ENCODE results near the gene SLC8A1. TPM values are rescaled to one million over a fixed set of nuclear protein-coding genes. Genes with fewer than 3 reads are reported as not detected.

The SLC8A1 gene
- total RNA-seq, 1 donor from 2014 or later: 5.7 TPM

DNA sequence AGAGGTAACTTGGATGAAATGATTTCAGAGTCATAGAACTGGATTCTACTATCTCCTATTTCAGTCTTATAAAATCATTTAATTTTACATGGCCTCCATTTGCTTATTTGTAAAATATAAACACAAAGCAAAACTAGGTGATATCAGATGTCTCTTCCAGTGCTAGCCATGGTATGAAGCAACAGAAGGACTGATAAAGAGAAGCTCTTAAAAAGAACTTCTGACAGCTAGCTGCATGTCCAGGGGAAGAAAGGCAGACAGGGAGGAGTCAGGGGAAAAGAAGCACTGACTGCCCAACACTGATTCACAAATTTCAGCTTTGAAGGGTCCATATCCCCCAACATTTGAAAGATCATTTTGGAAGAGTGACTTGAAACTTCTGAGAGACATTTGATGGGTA is 6.4 kb downstream of the SLC8A1 start:
- no peaks in the 10 kb centered on the region for H3K36me3 Mint-ChIP-seq (ENCODE audit: insufficient read depth)
- DNase-seq (ENCODE audit: low spot score, unreplicated experiment): no peak
- no peak overlapping the region for H3K27ac Mint-ChIP-seq
- H3K9me3 Mint-ChIP-seq (ENCODE audit: low read depth): no peaks in the 10 kb centered on the region
- TF ChIP-seq, protein P1, sequence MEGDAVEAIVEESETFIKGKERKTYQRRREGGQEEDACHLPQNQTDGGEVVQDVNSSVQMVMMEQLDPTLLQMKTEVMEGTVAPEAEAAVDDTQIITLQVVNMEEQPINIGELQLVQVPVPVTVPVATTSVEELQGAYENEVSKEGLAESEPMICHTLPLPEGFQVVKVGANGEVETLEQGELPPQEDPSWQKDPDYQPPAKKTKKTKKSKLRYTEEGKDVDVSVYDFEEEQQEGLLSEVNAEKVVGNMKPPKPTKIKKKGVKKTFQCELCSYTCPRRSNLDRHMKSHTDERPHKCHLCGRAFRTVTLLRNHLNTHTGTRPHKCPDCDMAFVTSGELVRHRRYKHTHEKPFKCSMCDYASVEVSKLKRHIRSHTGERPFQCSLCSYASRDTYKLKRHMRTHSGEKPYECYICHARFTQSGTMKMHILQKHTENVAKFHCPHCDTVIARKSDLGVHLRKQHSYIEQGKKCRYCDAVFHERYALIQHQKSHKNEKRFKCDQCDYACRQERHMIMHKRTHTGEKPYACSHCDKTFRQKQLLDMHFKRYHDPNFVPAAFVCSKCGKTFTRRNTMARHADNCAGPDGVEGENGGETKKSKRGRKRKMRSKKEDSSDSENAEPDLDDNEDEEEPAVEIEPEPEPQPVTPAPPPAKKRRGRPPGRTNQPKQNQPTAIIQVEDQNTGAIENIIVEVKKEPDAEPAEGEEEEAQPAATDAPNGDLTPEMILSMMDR (IDR thresholded peaks at IDR 0.05; ENCODE audit: unreplicated experiment): no peak
- H3K27me3 Mint-ChIP-seq: peaks cover 12% of the 10 kb centered on the region
- H3K4me3 Mint-ChIP-seq (ENCODE audit: low read depth): no peak overlapping the region
- H3K4me1 Mint-ChIP-seq (ENCODE audit: low read depth): no peaks in the 10 kb centered on the region

DNA sequence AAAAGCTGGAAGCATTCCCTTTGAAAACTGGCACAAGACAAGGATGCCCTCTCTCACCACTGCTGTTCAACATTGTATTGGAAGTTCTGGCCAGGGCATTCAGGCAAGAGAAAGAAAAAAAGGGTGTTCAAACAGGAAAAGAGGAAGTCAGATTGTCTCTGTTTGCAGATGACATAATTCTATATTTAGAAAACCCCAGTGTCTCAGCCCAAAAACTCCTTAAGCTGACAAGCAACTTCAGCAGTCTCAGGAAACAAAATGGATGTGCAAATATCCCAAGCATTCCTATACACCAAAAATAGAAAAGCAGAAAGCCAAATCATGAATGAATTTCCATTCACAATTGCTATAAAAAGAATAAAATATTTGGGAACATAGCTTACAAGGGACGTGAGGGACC is 11.1 kb downstream of the SLC8A1 start:
- no peak overlapping the region for H3K27ac Mint-ChIP-seq
- DNase-seq (ENCODE audit: low spot score, unreplicated experiment): no peak
- TF ChIP-seq, protein P1 (IDR thresholded peaks at IDR 0.05; ENCODE audit: unreplicated experiment): no peak
- H3K9me3 Mint-ChIP-seq (ENCODE audit: low read depth): no peaks in the 10 kb centered on the region
- no peak overlapping the region for H3K4me3 Mint-ChIP-seq (ENCODE audit: low read depth)
- H3K27me3 Mint-ChIP-seq: no peaks in the 10 kb centered on the region
- no peaks in the 10 kb centered on the region for H3K4me1 Mint-ChIP-seq (ENCODE audit: low read depth)
- H3K36me3 Mint-ChIP-seq (ENCODE audit: insufficient read depth): no peaks in the 10 kb centered on the region

DNA sequence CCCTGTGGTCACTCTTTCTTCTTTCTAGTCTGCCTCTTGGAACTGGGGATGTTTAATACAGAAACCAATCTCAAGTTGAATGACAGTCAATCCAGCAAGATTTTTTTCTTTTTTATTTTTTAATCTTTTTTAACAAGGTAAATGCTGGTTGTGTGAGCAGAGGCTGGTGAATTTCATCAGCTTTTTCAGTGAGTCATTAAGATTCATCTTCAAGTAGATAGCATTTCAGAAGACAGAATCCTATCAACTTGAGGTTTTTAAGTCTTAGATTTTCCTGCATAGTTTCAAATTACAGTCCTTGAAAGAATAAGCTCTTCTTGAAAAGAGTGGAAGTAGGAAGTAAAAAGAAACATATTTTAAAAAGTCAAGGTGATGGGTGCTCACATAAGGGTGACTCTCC is 12.4 kb downstream of the SLC8A1 start:
- H3K4me1 Mint-ChIP-seq (ENCODE audit: low read depth): no peaks in the 10 kb centered on the region
- DNase-seq (ENCODE audit: low spot score, unreplicated experiment): no peak
- H3K27me3 Mint-ChIP-seq: no peaks in the 10 kb centered on the region
- no peaks in the 10 kb centered on the region for H3K9me3 Mint-ChIP-seq (ENCODE audit: low read depth)
- no peak overlapping the region for H3K4me3 Mint-ChIP-seq (ENCODE audit: low read depth)
- TF ChIP-seq, protein P1 (IDR thresholded peaks at IDR 0.05; ENCODE audit: unreplicated experiment): no peak
- H3K36me3 Mint-ChIP-seq (ENCODE audit: insufficient read depth): no peaks in the 10 kb centered on the region
- H3K27ac Mint-ChIP-seq: no peak overlapping the region

DNA sequence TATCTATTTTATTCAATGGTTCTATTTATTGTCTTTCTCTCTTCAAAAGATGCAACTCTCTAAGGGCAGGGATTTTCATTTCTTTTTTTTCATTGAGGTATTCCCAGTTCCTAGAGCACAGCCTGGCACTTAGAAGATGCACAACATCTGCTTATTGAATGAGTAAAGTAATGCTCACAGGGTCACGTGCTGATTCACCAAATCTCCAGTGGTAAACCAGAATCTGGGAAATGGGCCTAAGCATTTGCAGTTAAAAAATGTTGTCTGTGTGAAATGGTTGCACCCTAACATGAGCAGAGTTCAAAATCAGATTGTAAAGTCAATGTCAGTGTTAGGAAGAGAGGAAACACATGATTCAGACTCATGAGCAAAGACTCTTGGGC is 15.8 kb downstream of the SLC8A1 start:
- H3K4me1 Mint-ChIP-seq (ENCODE audit: low read depth): no peaks in the 10 kb centered on the region
- H3K4me3 Mint-ChIP-seq (ENCODE audit: low read depth): no peak overlapping the region
- TF ChIP-seq, protein P1 (IDR thresholded peaks at IDR 0.05; ENCODE audit: unreplicated experiment): no peak
- no peaks in the 10 kb centered on the region for H3K9me3 Mint-ChIP-seq (ENCODE audit: low read depth)
- no peak overlapping the region for H3K27ac Mint-ChIP-seq
- no peak for DNase-seq (ENCODE audit: low spot score, unreplicated experiment)
- H3K27me3 Mint-ChIP-seq: no peaks in the 10 kb centered on the region
- no peaks in the 10 kb centered on the region for H3K36me3 Mint-ChIP-seq (ENCODE audit: insufficient read depth)

DNA sequence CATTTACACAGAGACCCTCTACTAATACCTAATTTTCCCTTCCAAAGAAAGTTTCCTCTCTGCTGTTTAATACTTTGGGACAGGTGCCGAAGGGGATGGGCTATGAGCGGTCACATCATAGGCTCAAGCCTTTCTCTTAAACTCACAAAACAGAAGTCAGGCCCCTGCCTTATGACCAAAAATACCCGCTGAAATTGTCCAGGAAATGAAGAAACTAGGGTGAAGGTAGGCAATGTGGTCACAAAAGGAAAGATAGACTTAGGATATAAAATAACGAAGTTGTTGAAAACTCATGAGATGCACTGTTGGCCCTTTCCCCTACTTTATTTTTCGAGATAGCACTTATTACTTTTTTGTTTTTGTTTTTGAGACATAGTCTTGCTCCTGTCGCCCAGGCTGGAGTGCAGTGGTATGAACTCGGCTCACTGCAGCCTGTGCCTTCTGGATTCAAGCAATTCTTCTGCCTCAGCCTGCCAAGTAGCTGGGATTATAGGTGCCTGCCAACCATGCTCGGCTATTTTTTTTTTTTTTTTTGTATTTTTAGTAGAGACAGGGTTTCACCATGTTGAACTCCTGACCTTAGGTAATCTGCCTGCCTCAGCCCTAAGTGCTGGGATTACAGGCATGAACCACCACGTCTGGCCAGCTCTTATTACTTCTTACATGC is 16.3 kb downstream of the SLC8A1 start:
- Mint-ChIP-seq H3K4me1 (ENCODE audit: low read depth) (no peaks in the 10 kb centered on the region), H3K27me3 (no peaks in the 10 kb centered on the region), H3K36me3 (ENCODE audit: insufficient read depth) (no peaks in the 10 kb centered on the region), H3K4me3 (ENCODE audit: low read depth) (no peak overlapping the region), H3K27ac (no peak overlapping the region), H3K9me3 (ENCODE audit: low read depth) (no peaks in the 10 kb centered on the region)
- TF ChIP-seq, protein P1 (IDR thresholded peaks at IDR 0.05; ENCODE audit: unreplicated experiment): no peak
- no peak for DNase-seq (ENCODE audit: low spot score, unreplicated experiment)

Measured in progenitor cell of endocrine pancreas (in vitro differentiated cells).